ENCODE measurements around the gene GREB1.

The GREB1 gene

DNA sequence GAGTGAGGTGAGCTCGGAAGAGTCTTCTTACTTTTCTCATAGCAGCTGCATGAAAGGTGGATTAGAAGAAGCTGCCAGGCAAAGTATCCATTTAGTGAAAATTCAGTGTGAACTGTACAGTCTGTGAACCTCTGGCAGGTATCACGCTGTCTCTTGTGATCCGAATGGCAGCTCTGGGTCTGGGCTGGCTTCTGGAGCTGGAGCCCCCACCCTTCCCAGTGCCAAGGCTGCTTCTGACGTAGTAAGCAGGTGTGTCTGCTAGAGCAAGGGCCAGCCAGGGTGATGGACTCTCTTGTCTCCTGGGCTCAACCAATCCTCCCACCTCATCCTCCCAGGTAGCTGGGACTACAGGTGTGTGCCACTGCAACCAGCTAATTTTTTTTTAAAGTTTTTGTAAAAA lies 150.1 kb downstream of the GREB1 start:
- TF ChIP-seq, protein P1, sequence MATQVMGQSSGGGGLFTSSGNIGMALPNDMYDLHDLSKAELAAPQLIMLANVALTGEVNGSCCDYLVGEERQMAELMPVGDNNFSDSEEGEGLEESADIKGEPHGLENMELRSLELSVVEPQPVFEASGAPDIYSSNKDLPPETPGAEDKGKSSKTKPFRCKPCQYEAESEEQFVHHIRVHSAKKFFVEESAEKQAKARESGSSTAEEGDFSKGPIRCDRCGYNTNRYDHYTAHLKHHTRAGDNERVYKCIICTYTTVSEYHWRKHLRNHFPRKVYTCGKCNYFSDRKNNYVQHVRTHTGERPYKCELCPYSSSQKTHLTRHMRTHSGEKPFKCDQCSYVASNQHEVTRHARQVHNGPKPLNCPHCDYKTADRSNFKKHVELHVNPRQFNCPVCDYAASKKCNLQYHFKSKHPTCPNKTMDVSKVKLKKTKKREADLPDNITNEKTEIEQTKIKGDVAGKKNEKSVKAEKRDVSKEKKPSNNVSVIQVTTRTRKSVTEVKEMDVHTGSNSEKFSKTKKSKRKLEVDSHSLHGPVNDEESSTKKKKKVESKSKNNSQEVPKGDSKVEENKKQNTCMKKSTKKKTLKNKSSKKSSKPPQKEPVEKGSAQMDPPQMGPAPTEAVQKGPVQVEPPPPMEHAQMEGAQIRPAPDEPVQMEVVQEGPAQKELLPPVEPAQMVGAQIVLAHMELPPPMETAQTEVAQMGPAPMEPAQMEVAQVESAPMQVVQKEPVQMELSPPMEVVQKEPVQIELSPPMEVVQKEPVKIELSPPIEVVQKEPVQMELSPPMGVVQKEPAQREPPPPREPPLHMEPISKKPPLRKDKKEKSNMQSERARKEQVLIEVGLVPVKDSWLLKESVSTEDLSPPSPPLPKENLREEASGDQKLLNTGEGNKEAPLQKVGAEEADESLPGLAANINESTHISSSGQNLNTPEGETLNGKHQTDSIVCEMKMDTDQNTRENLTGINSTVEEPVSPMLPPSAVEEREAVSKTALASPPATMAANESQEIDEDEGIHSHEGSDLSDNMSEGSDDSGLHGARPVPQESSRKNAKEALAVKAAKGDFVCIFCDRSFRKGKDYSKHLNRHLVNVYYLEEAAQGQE (IDR thresholded peaks at IDR 0.05; ENCODE audit: low read depth), result no peak
- no peak for TF ChIP-seq RAD21 (IDR thresholded peaks at IDR 0.05; ENCODE audit: low read depth)
- no peak for TF ChIP-seq EGR1 (IDR thresholded peaks at IDR 0.05)
- TF ChIP-seq TCF12 (IDR thresholded peaks at IDR 0.05; ENCODE audit: low read depth), result no peak
- TF ChIP-seq FOXM1 (IDR thresholded peaks at IDR 0.05; ENCODE audit: borderline replicate concordance, low read depth), result no peak
- no peak for TF ChIP-seq ZBTB7A (IDR thresholded peaks at IDR 0.05; ENCODE audit: low read depth)
- TF ChIP-seq, protein P2, sequence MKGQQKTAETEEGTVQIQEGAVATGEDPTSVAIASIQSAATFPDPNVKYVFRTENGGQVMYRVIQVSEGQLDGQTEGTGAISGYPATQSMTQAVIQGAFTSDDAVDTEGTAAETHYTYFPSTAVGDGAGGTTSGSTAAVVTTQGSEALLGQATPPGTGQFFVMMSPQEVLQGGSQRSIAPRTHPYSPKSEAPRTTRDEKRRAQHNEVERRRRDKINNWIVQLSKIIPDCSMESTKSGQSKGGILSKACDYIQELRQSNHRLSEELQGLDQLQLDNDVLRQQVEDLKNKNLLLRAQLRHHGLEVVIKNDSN (IDR thresholded peaks at IDR 0.05), result no peak
- no peak for TF ChIP-seq TAF1 (IDR thresholded peaks at IDR 0.05; ENCODE audit: low read depth)
- TF ChIP-seq, protein P3, sequence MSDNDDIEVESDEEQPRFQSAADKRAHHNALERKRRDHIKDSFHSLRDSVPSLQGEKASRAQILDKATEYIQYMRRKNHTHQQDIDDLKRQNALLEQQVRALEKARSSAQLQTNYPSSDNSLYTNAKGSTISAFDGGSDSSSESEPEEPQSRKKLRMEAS (IDR thresholded peaks at IDR 0.05), result no peak
- no peak for TF ChIP-seq TEAD4 (IDR thresholded peaks at IDR 0.05)
- TF ChIP-seq CEBPB (IDR thresholded peaks at IDR 0.05), result no peak
- no peak for TF ChIP-seq CREB1 (IDR thresholded peaks at IDR 0.05; ENCODE audit: low read depth)
- no peak for TF ChIP-seq EP300 (IDR thresholded peaks at IDR 0.05; ENCODE audit: borderline replicate concordance)
- no peak for TF ChIP-seq YY1 (IDR thresholded peaks at IDR 0.05; ENCODE audit: low read depth)
- TF ChIP-seq NFIC (IDR thresholded peaks at IDR 0.05), result no peak

DNA sequence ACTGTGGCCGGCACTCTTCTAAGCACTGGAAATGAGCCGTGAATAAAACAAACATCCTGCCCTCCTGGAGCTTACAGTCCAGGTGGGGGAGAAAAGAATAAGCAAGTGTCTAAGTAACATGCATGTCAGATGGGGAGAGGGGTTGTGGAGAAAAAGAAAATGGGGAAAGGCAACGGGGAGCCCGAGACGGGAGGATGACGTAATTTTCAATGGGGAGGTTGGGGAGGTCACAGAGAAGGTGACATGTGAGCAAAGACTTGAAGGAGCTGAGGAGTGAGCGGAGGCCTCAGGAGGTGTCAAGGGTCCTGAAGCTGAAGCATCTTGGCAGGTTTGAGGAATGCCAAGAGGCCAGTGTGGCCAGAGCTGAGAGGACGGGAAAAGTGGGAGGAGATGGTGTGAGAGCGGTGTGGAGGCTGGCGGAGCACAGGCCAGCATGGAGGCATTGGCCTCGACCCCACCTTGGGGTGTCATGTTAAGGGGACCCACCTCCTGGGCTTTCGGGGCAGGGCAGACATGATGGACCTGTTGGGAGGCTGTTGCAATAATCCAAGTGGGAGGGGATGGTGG lies 151.1 kb downstream of the GREB1 start:
- TF ChIP-seq, protein P3 (IDR thresholded peaks at IDR 0.05), result no peak
- TF ChIP-seq TAF1 (IDR thresholded peaks at IDR 0.05; ENCODE audit: low read depth) (no peak), TEAD4 (IDR thresholded peaks at IDR 0.05) (no peak), CREB1 (IDR thresholded peaks at IDR 0.05; ENCODE audit: low read depth) (no peak), EGR1 (IDR thresholded peaks at IDR 0.05) (no peak), YY1 (IDR thresholded peaks at IDR 0.05; ENCODE audit: low read depth) (no peak), FOXM1 (IDR thresholded peaks at IDR 0.05; ENCODE audit: borderline replicate concordance, low read depth) (no peak), ZBTB7A (IDR thresholded peaks at IDR 0.05; ENCODE audit: low read depth) (no peak), RAD21 (IDR thresholded peaks at IDR 0.05; ENCODE audit: low read depth) (no peak), NFIC (IDR thresholded peaks at IDR 0.05) (no peak), TCF12 (IDR thresholded peaks at IDR 0.05; ENCODE audit: low read depth) (no peak), CEBPB (IDR thresholded peaks at IDR 0.05) (no peak)
- TF ChIP-seq, protein P2 (IDR thresholded peaks at IDR 0.05), result no peak
- TF ChIP-seq, protein P1 (IDR thresholded peaks at IDR 0.05; ENCODE audit: low read depth), result no peak

DNA sequence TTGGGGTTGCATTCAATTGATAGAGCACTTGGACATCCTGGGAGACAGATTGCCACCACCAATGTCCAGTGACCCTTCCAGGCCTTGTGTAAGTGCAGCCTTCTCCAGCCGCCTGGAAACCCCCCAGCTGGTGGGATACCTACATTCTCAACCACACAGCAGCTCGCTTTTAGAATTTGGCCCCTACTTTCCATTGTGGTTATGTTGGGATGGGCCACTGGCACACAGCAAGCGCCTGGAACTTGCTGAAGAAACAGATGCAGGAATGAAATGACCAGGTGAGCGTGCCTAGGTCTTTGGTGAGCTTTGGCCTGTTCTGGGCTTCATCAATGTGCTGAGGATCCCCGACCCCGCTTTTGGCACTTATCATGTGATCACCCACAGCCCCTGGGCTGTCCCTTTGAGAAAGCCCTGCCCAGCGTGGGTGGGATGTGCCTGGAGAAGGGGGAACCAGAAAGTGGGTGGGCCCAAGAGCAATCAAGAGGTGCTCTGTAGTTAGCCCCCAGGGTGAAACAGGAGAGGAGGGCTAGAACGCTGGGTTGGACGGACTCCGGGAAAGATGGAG lies 152.1 kb downstream of the GREB1 start:
- no peak for TF ChIP-seq YY1 (IDR thresholded peaks at IDR 0.05; ENCODE audit: low read depth)
- no peak for TF ChIP-seq EP300 (IDR thresholded peaks at IDR 0.05; ENCODE audit: borderline replicate concordance)
- TF ChIP-seq TEAD4 (IDR thresholded peaks at IDR 0.05), result no peak
- TF ChIP-seq EGR1 (IDR thresholded peaks at IDR 0.05), result no peak
- TF ChIP-seq, protein P1 (IDR thresholded peaks at IDR 0.05; ENCODE audit: low read depth), result no peak
- TF ChIP-seq RAD21 (IDR thresholded peaks at IDR 0.05; ENCODE audit: low read depth), result no peak
- no peak for TF ChIP-seq CREB1 (IDR thresholded peaks at IDR 0.05; ENCODE audit: low read depth)
- TF ChIP-seq NFIC (IDR thresholded peaks at IDR 0.05), result no peak
- TF ChIP-seq TCF12 (IDR thresholded peaks at IDR 0.05; ENCODE audit: low read depth), result no peak
- no peak for TF ChIP-seq TAF1 (IDR thresholded peaks at IDR 0.05; ENCODE audit: low read depth)
- no peak for TF ChIP-seq FOXM1 (IDR thresholded peaks at IDR 0.05; ENCODE audit: borderline replicate concordance, low read depth)
- TF ChIP-seq ZBTB7A (IDR thresholded peaks at IDR 0.05; ENCODE audit: low read depth), result no peak
- TF ChIP-seq, protein P2 (IDR thresholded peaks at IDR 0.05), result no peak
- no peak for TF ChIP-seq CEBPB (IDR thresholded peaks at IDR 0.05)
- TF ChIP-seq, protein P3 (IDR thresholded peaks at IDR 0.05), result no peak
